RWPE1 (cell line): Measurements from ENCODE around the gene OR7C1.
"Not testable (repeated sequence)": the region's sequence is repeated elsewhere in the genome, so short reads cannot be mapped to it uniquely, and the experiment has no call there.

Experiments used
- CTCF ChIA-PET: fragments of 350-600 bp; sonication (Branson Sonifier 250); formaldehyde crosslinking; extraction: SDS; loops from one replicate; lab custom pipeline; 2021; lab: Yijun Ruan, JAX
- POLR2A ChIA-PET: fragments of 400-600 bp; formaldehyde crosslinking; extraction: SDS; loops from one replicate; lab custom pipeline; 2020; ENCODE audit warnings: antibody characterized with exemption; ENCODE audit not compliant: low non-redundant PET; lab: Yijun Ruan, JAX
- DNase-seq: peaks from one replicate; pipeline ENCODE4 v3.0.0; 2012; ENCODE audit warnings: low spot score
- H3K27ac ChIP-seq: fragments of 450-650 bp; 2 replicates; pipeline ENCODE4 v1.5.1; 2017
- TF ChIP-seq, protein P1 (sequence below): fragments of 450-650 bp; conservative IDR thresholded peaks from 2 replicates; pipeline ENCODE4 v1.5.1; 2017; ENCODE audit warnings: low read depth, mild to moderate bottlenecking

The OR7C1 gene

DNA sequence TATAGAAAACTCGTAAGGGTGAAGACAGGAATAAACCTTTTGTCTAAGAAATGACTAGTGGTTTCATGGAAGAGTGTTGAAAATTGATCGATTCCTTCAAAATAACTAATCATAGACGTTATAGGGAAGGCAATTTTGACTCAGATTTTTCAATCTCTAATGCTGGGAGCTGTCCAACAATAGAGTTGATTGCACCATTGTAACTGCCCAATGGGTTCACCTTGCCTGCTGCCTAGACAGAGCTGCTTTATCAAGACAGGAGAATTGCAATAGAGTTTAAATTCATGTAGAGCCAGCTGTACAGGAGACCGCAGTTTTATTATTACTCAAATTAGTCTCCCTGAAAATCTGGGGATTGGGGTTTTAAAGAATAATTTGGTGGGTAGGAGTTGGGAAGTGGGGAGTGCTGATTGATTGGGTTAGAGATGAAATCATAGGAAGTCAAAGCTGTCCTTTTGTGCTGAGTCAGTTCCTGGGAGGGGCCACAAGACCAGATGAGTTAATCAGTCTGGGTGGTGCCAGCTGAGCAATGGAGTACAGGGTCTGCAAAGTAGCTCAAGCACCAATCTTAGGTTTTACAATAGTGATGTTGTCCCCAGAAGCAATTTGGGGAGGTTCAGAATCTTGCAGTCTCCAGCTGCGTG lies 39.8 kb downstream of the OR7C1 start:
- ChIA-PET CTCF (no interaction called here), POLR2A (no interaction called here)
- no peak for DNase-seq
- TF ChIP-seq, protein P1, sequence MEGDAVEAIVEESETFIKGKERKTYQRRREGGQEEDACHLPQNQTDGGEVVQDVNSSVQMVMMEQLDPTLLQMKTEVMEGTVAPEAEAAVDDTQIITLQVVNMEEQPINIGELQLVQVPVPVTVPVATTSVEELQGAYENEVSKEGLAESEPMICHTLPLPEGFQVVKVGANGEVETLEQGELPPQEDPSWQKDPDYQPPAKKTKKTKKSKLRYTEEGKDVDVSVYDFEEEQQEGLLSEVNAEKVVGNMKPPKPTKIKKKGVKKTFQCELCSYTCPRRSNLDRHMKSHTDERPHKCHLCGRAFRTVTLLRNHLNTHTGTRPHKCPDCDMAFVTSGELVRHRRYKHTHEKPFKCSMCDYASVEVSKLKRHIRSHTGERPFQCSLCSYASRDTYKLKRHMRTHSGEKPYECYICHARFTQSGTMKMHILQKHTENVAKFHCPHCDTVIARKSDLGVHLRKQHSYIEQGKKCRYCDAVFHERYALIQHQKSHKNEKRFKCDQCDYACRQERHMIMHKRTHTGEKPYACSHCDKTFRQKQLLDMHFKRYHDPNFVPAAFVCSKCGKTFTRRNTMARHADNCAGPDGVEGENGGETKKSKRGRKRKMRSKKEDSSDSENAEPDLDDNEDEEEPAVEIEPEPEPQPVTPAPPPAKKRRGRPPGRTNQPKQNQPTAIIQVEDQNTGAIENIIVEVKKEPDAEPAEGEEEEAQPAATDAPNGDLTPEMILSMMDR = no peak
- H3K27ac ChIP-seq = no peak overlapping the region

DNA sequence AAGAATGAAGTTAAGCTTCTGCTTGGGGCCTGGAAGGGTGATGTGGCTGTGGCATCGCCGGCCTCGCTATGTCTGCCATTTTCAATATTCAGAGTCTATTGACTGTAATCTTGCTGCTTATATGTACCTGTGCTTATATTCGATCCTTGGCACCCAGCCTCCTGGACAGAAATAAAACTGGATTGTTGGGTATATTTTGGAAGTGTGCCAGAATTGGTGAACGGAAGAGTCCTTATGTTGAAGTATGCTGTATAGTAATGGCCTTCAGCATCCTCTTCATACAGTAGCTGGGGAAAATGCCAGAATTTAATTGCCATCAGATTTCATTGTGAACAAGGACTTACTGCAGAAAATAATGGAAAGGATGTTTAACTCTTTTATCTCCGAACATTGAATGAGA lies 42.7 kb downstream of the OR7C1 start:
- H3K27ac ChIP-seq, DNase-seq, POLR2A ChIA-PET, CTCF ChIA-PET: not testable (repeated sequence)

DNA sequence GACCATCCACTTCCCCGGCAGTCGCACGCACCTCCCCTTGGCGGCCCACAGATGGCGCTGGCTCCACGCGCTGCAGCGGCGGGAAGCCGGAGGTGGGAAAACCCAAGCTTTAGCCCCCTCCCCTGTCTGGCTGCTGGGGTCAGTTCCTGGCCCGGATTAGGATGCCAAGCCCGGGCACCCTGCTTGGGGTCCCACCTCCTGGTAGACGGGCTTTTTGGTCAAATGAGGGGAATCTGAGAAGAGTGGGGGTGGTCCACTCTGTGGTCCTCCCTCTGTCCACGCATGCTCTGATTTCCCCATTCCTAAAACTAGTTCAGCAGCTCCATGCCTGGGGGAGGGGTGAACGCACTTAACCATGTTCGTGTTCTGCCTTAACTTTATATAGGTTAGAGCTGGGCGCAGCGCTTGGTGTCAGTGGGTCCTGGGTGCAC lies 48.5 kb downstream of the OR7C1 start:
- peak; percentile 36 for DNase-seq
- CTCF ChIA-PET = interaction anchor here (0.6 to 1.5 kb wide), 23 partner anchors 8 to 1170 kb away, joined by 3 to 9 read pairs (median 3); partner anchors contain the start of gene ADGRE2
- no peak overlapping the region for H3K27ac ChIP-seq
- POLR2A ChIA-PET = no interaction called here
- TF ChIP-seq, protein P1 = peak; percentile 95

DNA sequence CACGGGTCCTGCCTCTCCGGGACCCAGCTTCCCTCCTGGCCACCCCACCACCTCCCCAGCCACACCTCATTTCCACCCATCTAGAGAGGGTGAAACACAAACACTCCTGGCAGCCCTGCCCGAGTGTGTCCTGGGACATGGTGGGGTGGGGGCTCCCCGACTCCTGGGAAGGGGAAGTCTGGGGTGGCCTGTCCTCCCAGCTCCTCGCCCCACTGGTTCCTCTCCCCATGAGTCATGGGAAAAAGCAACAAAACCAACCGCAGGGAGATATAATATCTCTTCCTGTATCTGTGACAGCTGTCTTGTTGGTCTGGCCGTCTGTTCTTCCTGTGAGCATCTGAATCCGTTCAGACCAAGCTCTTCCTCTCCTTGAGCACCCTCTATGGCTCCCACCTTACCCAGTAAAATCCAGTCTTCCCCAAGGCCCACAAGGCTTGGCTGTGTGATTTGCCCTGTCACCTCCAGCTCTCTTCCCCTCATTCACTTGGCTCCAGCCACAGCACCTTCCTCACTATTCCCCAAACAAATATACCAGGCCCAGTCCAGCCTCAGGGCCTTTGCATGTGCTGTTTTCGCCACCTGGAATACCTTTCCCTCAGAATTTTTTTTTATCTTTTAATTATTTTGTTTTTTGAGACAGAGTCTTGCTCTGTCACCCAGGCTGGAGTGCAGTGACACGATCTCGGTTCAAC lies 49.7 kb downstream of the OR7C1 start:
- H3K27ac ChIP-seq = peak overlapping the region; percentile 60
- CTCF ChIA-PET = interaction anchor here (0.5 to 1.5 kb wide), 4 partner anchors 8 to 1525 kb away, joined by 3 to 5 read pairs (median 4); no protein-coding TSS in a partner anchor
- DNase-seq = peak; percentile 29
- POLR2A ChIA-PET = not testable (repeated sequence)

DNA sequence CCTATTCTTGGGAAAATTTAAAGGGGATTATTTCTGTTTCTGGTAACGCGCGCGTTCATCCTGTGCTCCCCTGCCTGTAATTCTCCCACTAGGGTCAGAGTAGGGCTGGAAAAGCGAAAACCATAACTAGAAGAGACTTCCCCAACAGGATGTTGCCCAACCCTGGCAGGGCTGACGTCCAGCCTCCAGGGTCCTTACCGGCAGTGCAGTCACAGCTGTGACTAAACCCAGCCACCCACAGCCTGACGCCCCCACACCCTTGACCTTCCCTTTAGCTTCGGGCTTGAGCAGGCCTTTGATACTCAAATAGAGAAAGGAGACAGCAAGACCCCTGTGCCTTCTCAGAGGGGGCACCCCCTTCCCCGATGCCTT lies 50.3 kb downstream of the OR7C1 start:
- POLR2A ChIA-PET, CTCF ChIA-PET: not testable (repeated sequence)
- DNase-seq = peak; percentile 24
- H3K27ac ChIP-seq = peak overlapping the region; percentile 60

DNA sequence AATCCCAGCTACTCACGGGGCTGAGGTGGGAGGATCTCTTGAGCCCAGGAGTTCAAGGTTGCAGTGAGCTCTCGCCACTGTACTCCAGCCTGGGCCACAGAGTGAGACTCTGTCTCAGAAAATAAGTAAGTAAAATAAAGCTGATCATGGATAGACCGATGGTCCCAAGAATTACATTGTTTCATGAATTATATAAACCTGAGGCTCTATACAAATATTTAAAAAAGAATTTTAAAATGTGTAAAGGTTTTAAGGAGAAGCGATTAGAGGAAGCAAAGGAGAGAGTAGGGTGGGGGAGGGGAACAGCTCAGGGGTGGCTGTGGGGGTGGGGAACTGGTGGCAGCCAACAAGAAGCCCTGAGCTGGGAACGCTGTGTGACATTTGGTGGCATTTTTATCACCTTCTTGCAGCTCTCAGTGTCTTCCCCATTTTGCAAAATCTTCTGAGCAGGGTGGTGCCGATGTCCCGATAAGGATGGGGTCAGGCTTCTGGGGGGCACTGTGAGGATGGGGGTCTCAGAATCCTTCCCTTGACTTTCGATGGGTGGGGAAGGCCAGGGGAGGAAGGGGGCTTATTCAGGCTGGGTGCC lies 51.5 kb downstream of the OR7C1 start:
- CTCF ChIA-PET = interaction anchor here (0.6 kb wide), 2 partner anchors 28 to 76 kb away, joined by 3 read pairs; no protein-coding TSS in a partner anchor
- H3K27ac ChIP-seq, DNase-seq, POLR2A ChIA-PET: not testable (repeated sequence)

DNA sequence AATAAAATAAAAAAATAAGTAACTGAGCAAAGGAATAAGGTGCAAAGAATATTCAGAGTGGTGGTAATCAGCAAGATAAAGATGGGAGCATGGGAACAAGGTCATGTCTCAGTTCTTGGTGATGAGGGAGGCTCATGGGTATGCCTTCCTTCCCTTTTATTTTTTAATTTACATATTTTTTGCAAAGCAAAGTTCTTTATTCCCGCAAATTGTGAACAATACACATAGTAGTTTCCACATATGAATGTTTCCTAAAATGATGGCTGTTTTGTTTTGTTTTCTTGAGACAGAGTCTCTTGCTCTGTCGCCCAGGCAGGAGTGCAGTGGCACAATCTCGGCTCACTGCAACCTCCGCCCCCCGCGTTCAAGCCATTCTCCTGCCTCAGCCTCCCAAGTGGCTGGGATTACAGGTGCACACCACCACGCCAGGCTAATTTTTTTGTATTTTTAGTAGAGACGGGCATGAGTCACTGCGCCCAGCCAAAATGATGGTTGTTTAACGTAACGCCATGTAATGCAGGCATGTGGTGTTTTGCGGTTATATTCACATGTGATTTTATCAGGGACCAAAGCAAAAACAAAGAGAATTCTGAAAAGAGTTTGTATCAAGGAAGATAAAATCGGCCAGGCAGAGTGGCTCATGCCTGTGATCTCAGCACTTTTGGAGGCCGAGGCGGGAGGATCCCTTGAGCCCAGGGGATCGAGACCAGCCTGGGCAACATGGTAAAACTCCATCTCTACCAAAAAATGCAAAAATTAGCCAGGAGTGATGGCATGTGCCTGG lies 52.2 kb downstream of the OR7C1 start:
- TF ChIP-seq, protein P1 = no peak
- ChIA-PET CTCF (interaction anchor here (0.6 kb wide), 3 partner anchors 28 to 128 kb away, joined by 3 read pairs; no protein-coding TSS in a partner anchor), POLR2A (no interaction called here)
- H3K27ac ChIP-seq = no peak overlapping the region
- DNase-seq = no peak

DNA sequence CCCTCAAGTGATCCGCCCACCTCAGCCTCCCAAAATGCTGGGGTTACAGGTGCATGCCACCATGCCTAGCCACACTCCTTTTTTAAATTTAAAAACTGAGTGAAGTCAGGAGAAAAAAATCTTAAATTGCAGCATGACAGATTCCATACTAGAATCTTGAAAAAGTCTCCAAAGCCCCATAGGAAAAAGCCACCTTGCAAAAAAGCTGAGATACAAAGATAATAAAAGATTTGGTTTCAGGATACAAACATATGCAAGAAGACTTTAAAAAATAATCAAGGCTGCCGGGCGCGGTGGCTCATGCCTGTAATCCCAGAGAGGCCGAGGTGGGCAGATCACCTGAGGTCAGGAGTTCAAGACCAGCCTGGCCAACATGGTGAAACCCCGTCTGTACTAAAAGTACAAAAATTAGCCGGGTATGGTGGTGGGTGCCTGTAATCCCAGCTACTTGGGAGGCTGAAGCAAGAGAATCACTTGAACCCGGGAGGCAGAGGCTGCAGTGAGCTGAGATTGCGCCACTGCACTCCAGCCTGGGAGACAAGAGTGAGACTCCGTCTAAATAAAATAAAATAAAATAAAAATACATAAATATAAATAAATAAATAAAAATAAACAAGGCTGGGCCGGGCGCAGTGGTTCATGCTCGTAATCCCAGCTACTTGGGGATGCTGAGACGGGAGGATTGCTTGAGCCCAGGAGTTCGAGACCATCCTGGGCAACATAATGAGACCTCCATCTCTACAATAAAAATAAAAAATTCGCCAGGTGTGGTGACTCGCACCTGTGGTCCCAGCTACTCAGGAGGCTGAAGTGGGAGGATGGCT lies 53.1 kb downstream of the OR7C1 start:
- POLR2A ChIA-PET, H3K27ac ChIP-seq, DNase-seq: not testable (repeated sequence)
- CTCF ChIA-PET = interaction anchor here (0.6 kb wide), 1 partner anchor 127 kb away, joined by 3 read pairs; no protein-coding TSS in a partner anchor

DNA sequence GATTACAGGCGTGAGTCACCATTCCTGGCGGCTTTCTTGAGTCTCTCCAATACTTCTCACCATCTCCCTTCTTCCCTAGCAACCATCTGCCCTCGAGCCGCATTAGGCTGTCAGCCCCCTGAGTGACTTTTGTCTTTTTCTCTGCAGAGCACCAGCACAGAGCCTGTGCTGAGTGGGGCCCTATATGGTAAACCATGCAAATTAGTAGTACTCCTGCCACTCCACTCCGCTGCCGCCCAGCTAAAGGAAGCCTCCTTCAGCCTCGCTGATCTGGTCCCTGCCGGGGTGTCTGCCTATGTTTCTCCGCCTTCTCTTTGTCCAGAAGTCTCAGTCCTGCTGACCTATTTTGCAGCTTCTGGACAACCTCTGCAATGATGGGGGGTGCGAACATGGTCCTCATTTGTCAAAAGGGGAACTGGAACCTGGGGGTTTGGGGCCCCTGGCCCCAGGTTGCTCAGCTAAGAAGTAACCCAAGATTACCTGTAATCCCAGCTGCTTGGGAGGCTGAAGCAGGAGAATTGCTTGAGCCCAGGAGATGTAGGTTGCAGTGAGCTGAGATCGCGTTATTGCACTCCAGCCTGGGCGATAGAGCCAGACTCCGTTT lies 54.3 kb downstream of the OR7C1 start:
- POLR2A ChIA-PET, CTCF ChIA-PET: not testable (repeated sequence)

More for the DNA sequence above, 54.3 kb downstream of the OR7C1 start:
- H3K27ac ChIP-seq, DNase-seq: not testable (repeated sequence)
